HG03558 (cell line): ENCODE measurements around the gene NLGN4X.
"Not testable (repeated sequence)": the region's sequence is repeated elsewhere in the genome, so short reads cannot be mapped to it uniquely, and the experiment has no call there.

Source experiments
- ATAC-seq: cut with Tn5 transposase; IDR thresholded peaks from one replicate; pipeline ENCODE4 v1.9.1; 2021; ENCODE audit warnings: moderate number of reproducible peaks; ENCODE audit not compliant: unreplicated experiment; ENCODE audit errors: extremely low read depth

Gene NLGN4X

GRCh38 chrX:5903586-5904190 lies 325.0 kb downstream of the NLGN4X start:
- not testable (repeated sequence) for ATAC-seq

DNA sequence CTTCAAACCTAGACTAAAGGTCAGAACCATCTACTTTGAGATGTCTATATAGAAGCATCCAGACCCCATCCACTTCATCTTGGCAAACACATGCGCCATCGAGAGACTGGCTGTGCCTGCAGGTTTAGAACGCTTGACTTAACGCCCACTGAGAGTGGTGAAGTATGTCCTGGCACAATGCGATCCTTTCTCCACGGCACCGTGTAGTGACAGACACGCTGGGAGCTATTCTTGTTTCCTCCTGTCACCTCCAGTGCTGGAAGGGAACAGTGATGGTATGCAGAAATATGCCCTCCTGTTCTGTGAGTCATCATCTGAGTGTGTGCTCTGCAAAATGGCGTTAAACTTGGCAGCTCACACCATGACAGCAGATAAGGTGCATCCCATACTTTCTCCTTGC lies 330.2 kb downstream of the NLGN4X start:
- no peak for ATAC-seq

DNA sequence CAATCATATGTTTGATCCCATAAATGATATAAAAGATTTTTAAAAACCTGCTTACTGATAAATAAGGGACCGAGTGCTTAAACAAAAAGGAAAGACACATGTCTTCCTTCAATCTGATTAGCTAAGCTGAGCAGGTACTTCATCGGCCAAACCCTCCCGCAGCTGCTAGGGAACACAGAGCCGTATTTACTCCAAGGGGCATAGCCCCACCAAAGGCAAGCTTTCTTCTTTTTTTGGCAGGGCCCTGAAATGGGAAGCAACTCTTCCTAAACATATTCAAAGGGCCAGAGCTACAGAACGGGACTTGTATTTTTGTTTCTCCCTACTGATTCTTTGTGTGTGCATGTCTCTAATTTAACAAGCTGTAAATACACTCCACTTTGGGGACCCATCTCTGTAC lies 337.3 kb downstream of the NLGN4X start:
- no peak for ATAC-seq

- no peak for ATAC-seq
These were observed 351.6 kb downstream of the NLGN4X start for GRCh38 chrX:5876984-5877596.

DNA sequence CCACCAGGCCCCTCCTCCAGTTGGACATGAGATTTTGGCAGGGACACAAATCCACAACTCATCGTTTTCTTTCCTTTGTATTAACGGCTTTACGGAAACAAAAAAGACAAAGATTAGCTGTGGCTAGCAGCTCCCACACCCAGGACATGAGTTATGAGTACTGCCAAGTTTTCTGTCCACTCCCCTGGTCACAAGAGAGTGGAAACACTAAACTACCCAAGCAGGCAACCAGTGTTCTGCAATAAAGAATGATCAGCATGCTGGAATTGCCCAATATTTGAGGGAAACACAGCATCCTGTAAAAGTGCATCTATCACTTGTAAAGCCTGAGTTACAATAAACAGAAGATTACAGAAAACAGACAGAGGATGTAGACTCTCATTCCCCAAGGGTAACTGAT lies 358.4 kb downstream of the NLGN4X start:
- no peak for ATAC-seq

DNA sequence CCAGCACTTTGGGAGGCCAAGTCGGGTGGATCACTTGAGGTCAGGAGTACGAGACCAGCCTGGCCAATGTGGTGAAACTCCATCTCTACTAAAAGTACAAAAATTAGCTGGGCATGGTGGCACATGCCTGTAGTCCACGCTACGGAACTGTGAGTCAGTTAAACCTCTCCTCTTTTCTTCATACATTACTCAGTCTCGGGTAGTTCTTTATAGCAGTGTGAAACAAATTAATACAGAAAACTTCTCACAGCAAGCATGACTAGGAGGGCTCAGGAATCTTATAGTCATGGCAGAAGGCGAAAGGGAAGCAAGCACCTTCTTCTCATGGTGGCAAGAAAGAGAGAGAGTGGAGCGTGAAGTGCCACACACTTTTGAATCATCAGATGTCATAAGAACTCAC lies 358.9 kb downstream of the NLGN4X start:
- ATAC-seq: no peak

GRCh38 chrX:5867778-5868177 lies 360.9 kb downstream of the NLGN4X start:
- no peak for ATAC-seq

DNA sequence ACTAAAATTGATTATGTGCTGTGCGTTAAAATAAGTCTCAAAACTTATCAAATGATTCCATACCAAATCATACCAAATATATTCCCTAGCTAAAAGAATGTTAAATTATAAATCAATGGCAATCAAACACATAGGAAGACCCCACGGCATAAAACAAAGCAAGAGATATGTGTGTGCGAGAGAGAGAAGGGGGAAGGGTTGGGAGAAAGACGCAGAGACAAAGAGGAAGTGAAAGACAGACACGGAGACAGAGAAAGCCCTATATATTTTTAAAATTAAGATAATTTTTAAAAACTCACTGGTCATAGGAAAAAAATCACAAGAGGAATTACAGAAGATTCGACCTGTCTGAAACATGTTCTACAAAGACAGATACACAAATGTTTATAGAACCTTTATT lies 371.4 kb downstream of the NLGN4X start:
- no peak for ATAC-seq

DNA sequence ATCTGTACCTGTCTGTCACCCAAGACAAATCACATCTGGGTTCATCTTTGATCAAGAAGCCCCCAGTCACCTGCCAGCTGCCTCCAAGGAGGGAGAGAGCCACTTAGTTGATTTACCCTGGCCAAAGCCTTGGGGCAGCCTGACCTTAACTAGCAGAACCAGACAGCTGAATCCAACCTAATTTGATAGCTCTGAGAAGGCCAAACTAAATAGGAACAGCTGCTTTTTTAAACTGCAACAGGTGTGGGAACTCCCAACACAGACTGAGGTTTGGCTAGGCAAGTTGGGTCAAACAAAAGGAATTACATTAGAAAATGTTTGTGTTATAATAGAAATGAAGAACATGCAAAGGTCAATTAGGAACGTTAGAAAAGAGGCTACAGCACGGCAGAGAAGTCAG lies 375.7 kb downstream of the NLGN4X start:
- ATAC-seq: no peak

GRCh38 chrX:5842601-5843000 lies 386.1 kb downstream of the NLGN4X start:
- no peak for ATAC-seq
